Activated naive CD4-positive, alpha-beta T cell treated with Interleukin-2 at 50 U/mL for 16 hours (primary cell): Measurements from ENCODE around the gene NRP2.

ENCODE experiments used
- DNase-seq: peaks from one replicate; pipeline ENCODE4 v3.0.0-alpha.2; 2020

NRP2 gene

GRCh38 chr2:205708231-205708631 is 25.9 kb downstream of the NRP2 start:
- no peak for DNase-seq

- DNase-seq, result no peak
Measured at GRCh38 chr2:205709319-205709718, 27.0 kb downstream of the NRP2 start.

- DNase-seq, result no peak
Measured at GRCh38 chr2:205712508-205712907, 30.2 kb downstream of the NRP2 start.

- no peak for DNase-seq
Measured at GRCh38 chr2:205713086-205713485, 30.8 kb downstream of the NRP2 start.

GRCh38 chr2:205714058-205714776 is 31.9 kb downstream of the NRP2 start:
- DNase-seq, result no peak

- no peak for DNase-seq
Measured at GRCh38 chr2:205714789-205715720, 32.8 kb downstream of the NRP2 start.

GRCh38 chr2:205715831-205716525 is 33.7 kb downstream of the NRP2 start:
- DNase-seq, result no peak

GRCh38 chr2:205717175-205717846 is 35.0 kb downstream of the NRP2 start:
- DNase-seq, result no peak

GRCh38 chr2:205717999-205718398 is 35.7 kb downstream of the NRP2 start:
- DNase-seq, result no peak

- DNase-seq, result no peak
Measured at GRCh38 chr2:205719847-205720246, 37.5 kb downstream of the NRP2 start.

- no peak for DNase-seq
Measured at GRCh38 chr2:205720451-205720902, 38.2 kb downstream of the NRP2 start.

GRCh38 chr2:205721057-205721449 is 38.8 kb downstream of the NRP2 start:
- no peak for DNase-seq

GRCh38 chr2:205722283-205722918 is 40.1 kb downstream of the NRP2 start:
- DNase-seq, result no peak

- no peak for DNase-seq
Measured at GRCh38 chr2:205723179-205723578, 40.9 kb downstream of the NRP2 start.

GRCh38 chr2:205725059-205725458 is 42.8 kb downstream of the NRP2 start:
- no peak for DNase-seq

- no peak for DNase-seq
Measured at GRCh38 chr2:205726506-205726905, 44.2 kb downstream of the NRP2 start.

- no peak for DNase-seq
Measured at GRCh38 chr2:205727174-205727573, 44.9 kb downstream of the NRP2 start.

- DNase-seq, result no peak
Measured at GRCh38 chr2:205728366-205728765, 46.1 kb downstream of the NRP2 start.

GRCh38 chr2:205730191-205730590 is 47.9 kb downstream of the NRP2 start:
- no peak for DNase-seq

- no peak for DNase-seq
Measured at GRCh38 chr2:205730701-205731582, 48.6 kb downstream of the NRP2 start.

GRCh38 chr2:205731583-205731981 is 49.3 kb downstream of the NRP2 start:
- no peak for DNase-seq
